SU-DHL-6 (cell line): ENCODE results near the gene TSSC4.

ENCODE experiments used
- H2AFZ ChIP-seq: fragments of 200-600 bp; sonication (generic); 2 replicates; pipeline ENCODE4 v1.6.1; 2014; ENCODE audit warnings: low read depth, mild to moderate bottlenecking, moderate library complexity, mixed read lengths, antibody characterized with exemption, low read length; ENCODE audit not compliant: severe bottlenecking
- H3F3A ChIP-seq: fragments of 200-600 bp; shearing (Covaris generic); 2 replicates; pipeline ENCODE4 v1.6.0; 2016; ENCODE audit warnings: antibody characterized with exemption, mild to moderate bottlenecking; ENCODE audit not compliant: insufficient read depth
- H3K27ac ChIP-seq: fragments of 200-600 bp; sonication (generic); 2 replicates; pipeline ENCODE4 v1.5.1; 2016; ENCODE audit warnings: low read depth, mild to moderate bottlenecking, low read length, moderate library complexity, mixed read lengths
- H3K27me3 ChIP-seq: fragments of 200-600 bp; sonication (generic), shearing (Covaris generic); 2 replicates; pipeline ENCODE4 v1.6.0; 2014; ENCODE audit warnings: mild to moderate bottlenecking, low read length
- H3K36me3 ChIP-seq: fragments of 200-600 bp; sonication (generic); 2 replicates; pipeline ENCODE4 v1.6.1; 2014; ENCODE audit warnings: mild to moderate bottlenecking, low read length, mixed read lengths
- H3K4me2 ChIP-seq: fragments of 300-600, 200-600 bp; shearing (Covaris generic), sonication (generic); 2 replicates; pipeline ENCODE4 v1.6.0; 2014; ENCODE audit warnings: low read length, low read depth, mild to moderate bottlenecking; ENCODE audit not compliant: poor library complexity, severe bottlenecking
- H3K4me3 ChIP-seq: fragments of 200-600 bp; sonication (generic); 2 replicates; pipeline ENCODE4 v1.5.1; 2014; ENCODE audit warnings: antibody characterized with exemption, low read length, mild to moderate bottlenecking, mixed read lengths; ENCODE audit not compliant: insufficient read depth, poor library complexity, severe bottlenecking
- H3K79me2 ChIP-seq: fragments of 200-600 bp; sonication (generic); 2 replicates; pipeline ENCODE4 v1.6.1; 2014; ENCODE audit warnings: mild to moderate bottlenecking, low read length, moderate library complexity; ENCODE audit not compliant: insufficient read depth
- H3K9ac ChIP-seq: fragments of 200-600 bp; sonication (generic); 2 replicates; pipeline ENCODE4 v1.7.0; 2014; ENCODE audit warnings: mild to moderate bottlenecking, low read length
- H3K9me2 ChIP-seq: fragments of 200-600 bp; sonication (generic); replicated peaks from 2 replicates; pipeline ENCODE4 v1.6.1; 2014; ENCODE audit warnings: low read length; ENCODE audit not compliant: insufficient read depth
- H3K9me3 ChIP-seq: fragments of 200-600 bp; sonication (generic); 2 replicates; pipeline ENCODE4 v1.6.1; 2014; ENCODE audit warnings: low read length, mixed read lengths; ENCODE audit not compliant: insufficient read depth
- H4K20me1 ChIP-seq: fragments of 200-600 bp; sonication (generic); 2 replicates; pipeline ENCODE4 v1.6.1; 2014; ENCODE audit warnings: low read depth, mild to moderate bottlenecking, antibody characterized with exemption, low read length, moderate library complexity, mixed read lengths
- EZH2phosphoT487 ChIP-seq: fragments of 200-600 bp; sonication (generic), shearing (Covaris generic); conservative IDR thresholded peaks from 2 replicates; pipeline ENCODE4 v1.6.1; 2018; ENCODE audit warnings: mild to moderate bottlenecking, antibody characterized with exemption, low read length, moderate library complexity, mixed read lengths
- TF ChIP-seq, protein P1 (sequence below): fragments of 200-600 bp; sonication (generic); IDR thresholded peaks from one replicate; pipeline ENCODE4 v1.5.1; 2017; ENCODE audit warnings: antibody characterized with exemption, mild to moderate bottlenecking, low read length, moderate library complexity; ENCODE audit not compliant: insufficient read depth, poor library complexity, severe bottlenecking

Gene TSSC4

DNA sequence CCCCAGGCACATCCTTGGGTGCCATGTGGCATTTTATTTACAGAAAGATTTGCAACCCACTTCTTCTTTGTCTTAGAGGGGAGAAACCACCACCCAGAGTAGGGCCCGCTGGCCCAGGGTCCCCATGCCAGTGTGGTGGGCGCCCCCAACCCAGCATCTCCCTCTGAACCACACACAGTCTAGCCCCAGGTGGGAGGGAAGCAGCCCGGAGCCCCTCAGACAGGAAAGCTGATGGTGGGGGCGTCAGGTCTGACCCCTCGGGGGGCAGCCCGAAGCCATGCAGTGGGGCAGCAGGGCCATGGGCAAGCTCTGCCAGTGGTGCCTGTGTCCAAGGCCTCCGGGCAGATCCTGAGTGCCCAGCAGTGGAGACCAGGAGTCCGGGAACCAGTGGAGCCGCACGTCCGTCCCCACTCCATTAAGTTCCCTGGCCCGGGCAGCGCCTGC, 32.1 kb downstream of the TSSC4 start:
- no peak overlapping the region for H3K9ac ChIP-seq
- TF ChIP-seq, protein P1, sequence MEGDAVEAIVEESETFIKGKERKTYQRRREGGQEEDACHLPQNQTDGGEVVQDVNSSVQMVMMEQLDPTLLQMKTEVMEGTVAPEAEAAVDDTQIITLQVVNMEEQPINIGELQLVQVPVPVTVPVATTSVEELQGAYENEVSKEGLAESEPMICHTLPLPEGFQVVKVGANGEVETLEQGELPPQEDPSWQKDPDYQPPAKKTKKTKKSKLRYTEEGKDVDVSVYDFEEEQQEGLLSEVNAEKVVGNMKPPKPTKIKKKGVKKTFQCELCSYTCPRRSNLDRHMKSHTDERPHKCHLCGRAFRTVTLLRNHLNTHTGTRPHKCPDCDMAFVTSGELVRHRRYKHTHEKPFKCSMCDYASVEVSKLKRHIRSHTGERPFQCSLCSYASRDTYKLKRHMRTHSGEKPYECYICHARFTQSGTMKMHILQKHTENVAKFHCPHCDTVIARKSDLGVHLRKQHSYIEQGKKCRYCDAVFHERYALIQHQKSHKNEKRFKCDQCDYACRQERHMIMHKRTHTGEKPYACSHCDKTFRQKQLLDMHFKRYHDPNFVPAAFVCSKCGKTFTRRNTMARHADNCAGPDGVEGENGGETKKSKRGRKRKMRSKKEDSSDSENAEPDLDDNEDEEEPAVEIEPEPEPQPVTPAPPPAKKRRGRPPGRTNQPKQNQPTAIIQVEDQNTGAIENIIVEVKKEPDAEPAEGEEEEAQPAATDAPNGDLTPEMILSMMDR: no peak

DNA sequence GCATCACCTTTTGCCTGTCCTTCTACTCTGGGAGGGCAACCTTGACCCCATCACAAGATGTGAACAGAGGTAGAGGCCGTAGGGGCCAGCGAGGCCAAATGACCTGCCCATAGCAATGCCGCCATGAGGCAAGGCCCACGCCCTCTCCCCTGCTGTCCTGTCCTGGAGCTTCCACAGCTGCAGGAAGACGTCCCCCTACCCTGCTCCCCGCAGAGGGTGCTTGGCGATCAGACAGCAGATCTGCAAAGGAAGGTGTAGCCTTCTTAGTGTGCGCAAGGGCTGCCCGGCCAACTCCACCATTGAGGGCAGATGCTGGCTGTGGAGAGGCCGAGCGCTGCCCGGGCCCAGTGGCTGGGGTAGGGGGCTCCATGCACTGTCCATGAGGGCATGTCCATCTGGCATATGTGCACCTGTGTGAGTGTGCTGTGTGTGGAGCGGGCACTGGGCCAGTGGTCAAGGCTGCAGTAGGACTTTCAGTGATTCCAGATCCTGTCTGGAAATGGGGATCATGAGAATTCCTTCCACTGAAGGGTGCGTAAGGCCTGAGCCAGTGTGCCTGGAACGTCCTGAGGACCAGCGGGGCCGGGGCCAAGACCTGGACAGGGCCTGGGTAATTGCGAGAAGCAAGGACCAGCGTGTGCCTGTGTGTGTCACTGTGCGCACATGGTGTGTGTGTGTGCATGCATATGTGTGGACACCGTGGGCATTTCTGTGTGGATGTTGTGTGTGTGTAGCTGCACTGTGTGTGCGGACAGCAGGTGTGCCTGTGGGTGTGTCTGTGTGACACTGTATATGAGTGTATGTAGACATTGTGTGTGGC, 32.8 kb downstream of the TSSC4 start:
- H3K79me2 ChIP-seq: no peaks in the 10 kb centered on the region
- no peaks in the 10 kb centered on the region for H3K9me3 ChIP-seq
- no peaks in the 10 kb centered on the region for H3K9me2 ChIP-seq
- H3F3A ChIP-seq: no peaks in the 10 kb centered on the region
- no peaks in the 10 kb centered on the region for H4K20me1 ChIP-seq
- H3K27me3 ChIP-seq: no peaks in the 10 kb centered on the region
- no peak overlapping the region for H3K4me2 ChIP-seq
- H3K36me3 ChIP-seq: no peaks in the 10 kb centered on the region
- H2AFZ ChIP-seq: no peak overlapping the region
- H3K4me3 ChIP-seq: no peak overlapping the region
- H3K27ac ChIP-seq: no peak overlapping the region
- TF ChIP-seq EZH2phosphoT487: no peak
- TF ChIP-seq, protein P1: no peak
- no peak overlapping the region for H3K9ac ChIP-seq

More for the DNA sequence above, 32.1 kb downstream of the TSSC4 start:
- Histone ChIP-seq H3K27me3 (no peaks in the 10 kb centered on the region), H3K27ac (no peak overlapping the region), H3K36me3 (no peaks in the 10 kb centered on the region), H3F3A (no peaks in the 10 kb centered on the region), H2AFZ (no peak overlapping the region), H3K4me2 (no peak overlapping the region), H3K9me3 (no peaks in the 10 kb centered on the region), H3K4me3 (no peak overlapping the region), H3K79me2 (no peaks in the 10 kb centered on the region), H3K9me2 (no peaks in the 10 kb centered on the region), H4K20me1 (no peaks in the 10 kb centered on the region)

DNA sequence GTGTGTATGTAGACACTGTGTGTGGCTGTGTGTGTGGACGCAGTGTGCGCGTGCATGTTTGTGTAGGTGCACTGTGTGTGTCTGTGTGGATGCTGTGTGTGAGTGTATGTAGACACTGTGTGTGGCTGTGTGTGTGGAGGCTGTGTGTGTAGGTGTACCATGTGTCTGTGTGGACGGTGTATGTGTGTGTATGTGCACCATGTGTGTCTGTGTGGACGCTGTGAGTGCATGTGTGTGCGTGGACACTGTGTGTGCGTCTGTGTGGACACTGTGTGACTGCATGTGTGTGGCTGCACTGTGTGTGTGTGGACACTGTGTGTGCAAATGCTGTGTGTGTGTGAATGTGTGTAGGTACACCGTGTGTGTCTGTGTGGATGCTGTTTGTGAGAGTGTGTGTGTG, 33.5 kb downstream of the TSSC4 start:
- Histone ChIP-seq H3K79me2 (no peaks in the 10 kb centered on the region), H4K20me1 (no peaks in the 10 kb centered on the region), H3K27me3 (no peaks in the 10 kb centered on the region), H3K9me2 (no peaks in the 10 kb centered on the region), H2AFZ (no peak overlapping the region), H3K9me3 (no peaks in the 10 kb centered on the region), H3K9ac (no peak overlapping the region), H3K27ac (no peak overlapping the region), H3K4me2 (no peak overlapping the region), H3F3A (no peaks in the 10 kb centered on the region), H3K4me3 (no peak overlapping the region), H3K36me3 (no peaks in the 10 kb centered on the region)
- TF ChIP-seq, protein P1: no peak
- TF ChIP-seq EZH2phosphoT487: no peak
